ENCODE measurements around the gene YTHDC1. TPM values are rescaled to one million over a fixed set of nuclear protein-coding genes. Genes with fewer than 3 reads are reported as not detected.

The YTHDC1 gene
- total and polyA plus RNA-seq, 3 experiments from 2014 or later = 42.2 to 86.5 (median 85.2) TPM

- H3K27me3 Mint-ChIP-seq = no peaks in the 10 kb centered on the region
- peaks cover 4 to 63% (median 15%) of the 10 kb centered on the region in 3 donors for H3K36me3 Mint-ChIP-seq
- peak overlapping the region in 7 of 8 donors; percentile 8 to 88 (median 55) for H3K27ac Mint-ChIP-seq
- Histone ChIP-seq H3K27ac (ENCODE audit: low read depth, low read length) (no peak overlapping the region), H3K4me1 (ENCODE audit: insufficient read depth, low read length) (peaks cover 37% of the 10 kb centered on the region), H3K36me3 (ENCODE audit: insufficient read depth, low read length) (peaks cover 24% of the 10 kb centered on the region), H3K27me3 (ENCODE audit: insufficient read depth, low read length, poor library complexity, severe bottlenecking) (no peaks in the 10 kb centered on the region), H3K9me3 (ENCODE audit: low read length) (no peaks in the 10 kb centered on the region), H3K4me3 (ENCODE audit: low read length) (no peak overlapping the region)
- ChIA-PET POLR2A (no interaction called here), CTCF (interaction anchor here (1.1 kb wide), 1 partner anchor 38 kb away, joined by 4 read pairs; no protein-coding TSS in a partner anchor)
- H3K9me3 Mint-ChIP-seq = no peaks in the 10 kb centered on the region
- peaks cover 71 to 97% (median 96%) of the 10 kb centered on the region in 3 donors for H3K4me1 Mint-ChIP-seq
- DNase-seq = no peak
- H3K4me3 Mint-ChIP-seq = no peak overlapping the region
Measured at GRCh38 chr4:68337522-68337921, 12.4 kb downstream of the YTHDC1 start.

- Histone ChIP-seq H3K9me3 (ENCODE audit: low read length) (no peaks in the 10 kb centered on the region), H3K4me1 (ENCODE audit: insufficient read depth, low read length) (peaks cover 32% of the 10 kb centered on the region), H3K36me3 (ENCODE audit: insufficient read depth, low read length) (peaks cover 29% of the 10 kb centered on the region), H3K27me3 (ENCODE audit: insufficient read depth, low read length, poor library complexity, severe bottlenecking) (no peaks in the 10 kb centered on the region), H3K4me3 (ENCODE audit: low read length) (no peak overlapping the region), H3K27ac (ENCODE audit: low read depth, low read length) (no peak overlapping the region)
- Mint-ChIP-seq H3K4me3 (peak overlapping the region in 2 of 7 donors; percentile 6 to 34), H3K36me3 (peaks cover 4 to 65% (median 17%) of the 10 kb centered on the region in 3 donors), H3K4me1 (peaks cover 73 to 97% (median 93%) of the 10 kb centered on the region in 3 donors), H3K27me3 (no peaks in the 10 kb centered on the region), H3K9me3 (no peaks in the 10 kb centered on the region), H3K27ac (peak overlapping the region in 7 of 8 donors; percentile 2 to 88 (median 13))
- DNase-seq = no peak
- ChIA-PET CTCF (no interaction called here), POLR2A (no interaction called here)
Measured at GRCh38 chr4:68337004-68337403, 12.9 kb downstream of the YTHDC1 start.

GRCh38 chr4:68336530-68336929, 13.4 kb downstream of the YTHDC1 start:
- no peak overlapping the region for H3K4me3 Mint-ChIP-seq
- H3K4me1 Mint-ChIP-seq = peaks cover 68 to 95% (median 88%) of the 10 kb centered on the region in 3 donors
- H3K36me3 ChIP-seq (ENCODE audit: insufficient read depth, low read length) = peaks cover 34% of the 10 kb centered on the region
- ChIA-PET POLR2A (no interaction called here), CTCF (no interaction called here)
- H3K27ac Mint-ChIP-seq = peak overlapping the region in 6 of 8 donors; percentile 31 to 88 (median 60)
- DNase-seq = no peak
- no peaks in the 10 kb centered on the region for H3K27me3 Mint-ChIP-seq
- peaks cover 4 to 68% (median 19%) of the 10 kb centered on the region in 3 donors for H3K36me3 Mint-ChIP-seq
- no peak overlapping the region for H3K4me3 ChIP-seq (ENCODE audit: low read length)
- no peak overlapping the region for H3K27ac ChIP-seq (ENCODE audit: low read depth, low read length)
- H3K27me3 ChIP-seq (ENCODE audit: insufficient read depth, low read length, poor library complexity, severe bottlenecking) = no peaks in the 10 kb centered on the region
- H3K4me1 ChIP-seq (ENCODE audit: insufficient read depth, low read length) = peaks cover 27% of the 10 kb centered on the region
- H3K9me3 ChIP-seq (ENCODE audit: low read length) = no peaks in the 10 kb centered on the region
- H3K9me3 Mint-ChIP-seq = no peaks in the 10 kb centered on the region

- POLR2A ChIA-PET = no interaction called here
- H3K27me3 ChIP-seq (ENCODE audit: insufficient read depth, low read length, poor library complexity, severe bottlenecking) = no peaks in the 10 kb centered on the region
- no peaks in the 10 kb centered on the region for H3K9me3 ChIP-seq (ENCODE audit: low read length)
- no peaks in the 10 kb centered on the region for H3K4me1 ChIP-seq (ENCODE audit: insufficient read depth, low read length)
- H3K27ac ChIP-seq (ENCODE audit: low read depth, low read length) = no peak overlapping the region
- DNase-seq = no peak
- H3K36me3 ChIP-seq (ENCODE audit: insufficient read depth, low read length) = peaks cover 59% of the 10 kb centered on the region
- no peak overlapping the region for H3K4me3 Mint-ChIP-seq
- peaks cover 0 to 88% (median 18%) of the 10 kb centered on the region in 3 donors for H3K36me3 Mint-ChIP-seq
- H3K4me3 ChIP-seq (ENCODE audit: low read length) = no peak overlapping the region
- H3K27me3 Mint-ChIP-seq = no peaks in the 10 kb centered on the region
- CTCF ChIA-PET = interaction anchor here (1.6 kb wide), 1 partner anchor 50 kb away, joined by 4 read pairs; no protein-coding TSS in a partner anchor
- no peaks in the 10 kb centered on the region for H3K9me3 Mint-ChIP-seq
- peak overlapping the region in 4 of 8 donors; percentile 23 to 50 (median 39) for H3K27ac Mint-ChIP-seq
- peaks cover 4 to 19% (median 7%) of the 10 kb centered on the region in 3 donors for H3K4me1 Mint-ChIP-seq
Measured at GRCh38 chr4:68326141-68326540, 23.7 kb downstream of the YTHDC1 start.

DNA sequence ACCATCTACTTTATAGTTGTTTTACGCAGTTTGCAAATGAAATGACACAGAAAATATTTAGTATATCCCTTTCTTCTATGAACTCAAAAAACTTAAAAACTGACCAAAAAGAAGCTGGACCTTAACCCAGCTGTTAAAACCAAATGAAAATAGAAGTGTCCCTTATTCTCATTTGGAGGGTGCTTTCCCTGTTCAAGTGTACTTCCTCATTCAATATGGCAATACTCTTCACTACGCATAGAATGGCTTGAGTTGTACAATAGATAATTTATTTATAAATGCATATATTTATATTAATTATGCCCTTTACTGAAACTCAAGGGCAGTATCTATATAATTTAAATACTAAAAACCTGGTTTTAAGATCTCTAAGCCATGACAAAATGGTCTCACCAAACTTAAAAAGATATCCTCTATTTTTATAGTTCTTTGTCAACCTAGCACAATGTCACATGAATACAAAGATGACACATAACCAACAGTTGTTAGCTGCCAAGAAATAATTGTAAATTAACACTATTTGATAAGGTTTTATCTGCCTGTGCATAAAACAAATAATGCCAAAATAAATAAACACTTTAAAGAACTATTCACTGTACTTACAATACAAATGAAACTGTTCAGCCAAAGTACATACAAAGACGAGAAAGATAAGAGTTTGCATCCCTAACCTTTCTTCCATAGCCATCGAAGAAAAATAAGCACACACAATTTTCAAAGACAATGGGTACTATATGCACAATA, 25.2 kb downstream of the YTHDC1 start:
- H3K27ac Mint-ChIP-seq = peak overlapping the region in 3 of 8 donors; percentile 6 to 24 (median 18)

GRCh38 chr4:68319040-68319439, 30.9 kb downstream of the YTHDC1 start:
- Mint-ChIP-seq H3K27me3 (no peaks in the 10 kb centered on the region), H3K27ac (peak overlapping the region; percentile 5 to 93 (median 52)), H3K4me1 (peaks cover 11 to 23% (median 16%) of the 10 kb centered on the region in 3 donors), H3K36me3 (peaks cover 6 to 92% (median 18%) of the 10 kb centered on the region in 3 donors), H3K4me3 (peak overlapping the region in 3 of 7 donors; percentile 2 to 6 (median 2)), H3K9me3 (no peaks in the 10 kb centered on the region)
- Histone ChIP-seq H3K4me3 (ENCODE audit: low read length) (no peak overlapping the region), H3K9me3 (ENCODE audit: low read length) (no peaks in the 10 kb centered on the region), H3K36me3 (ENCODE audit: insufficient read depth, low read length) (peaks cover 65% of the 10 kb centered on the region), H3K27ac (ENCODE audit: low read depth, low read length) (no peak overlapping the region), H3K27me3 (ENCODE audit: insufficient read depth, low read length, poor library complexity, severe bottlenecking) (no peaks in the 10 kb centered on the region), H3K4me1 (ENCODE audit: insufficient read depth, low read length) (no peaks in the 10 kb centered on the region)
- DNase-seq = no peak
- POLR2A ChIA-PET = no interaction called here
- CTCF ChIA-PET = no interaction called here

More for the DNA sequence above, 25.2 kb downstream of the YTHDC1 start:
- Mint-ChIP-seq H3K36me3 (peaks cover 0 to 85% (median 19%) of the 10 kb centered on the region in 3 donors), H3K4me1 (peaks cover 9 to 25% (median 11%) of the 10 kb centered on the region in 3 donors), H3K9me3 (no peaks in the 10 kb centered on the region), H3K4me3 (no peak overlapping the region), H3K27me3 (no peaks in the 10 kb centered on the region)
- POLR2A ChIA-PET = no interaction called here
- Histone ChIP-seq H3K9me3 (ENCODE audit: low read length) (no peaks in the 10 kb centered on the region), H3K27ac (ENCODE audit: low read depth, low read length) (no peak overlapping the region), H3K36me3 (ENCODE audit: insufficient read depth, low read length) (peaks cover 48% of the 10 kb centered on the region), H3K4me1 (ENCODE audit: insufficient read depth, low read length) (no peaks in the 10 kb centered on the region), H3K4me3 (ENCODE audit: low read length) (no peak overlapping the region), H3K27me3 (ENCODE audit: insufficient read depth, low read length, poor library complexity, severe bottlenecking) (no peaks in the 10 kb centered on the region)
- CTCF ChIA-PET = interaction anchor here (0.8 kb wide), 1 partner anchor 51 kb away, joined by 3 read pairs; no protein-coding TSS in a partner anchor
- DNase-seq = no peak

DNA sequence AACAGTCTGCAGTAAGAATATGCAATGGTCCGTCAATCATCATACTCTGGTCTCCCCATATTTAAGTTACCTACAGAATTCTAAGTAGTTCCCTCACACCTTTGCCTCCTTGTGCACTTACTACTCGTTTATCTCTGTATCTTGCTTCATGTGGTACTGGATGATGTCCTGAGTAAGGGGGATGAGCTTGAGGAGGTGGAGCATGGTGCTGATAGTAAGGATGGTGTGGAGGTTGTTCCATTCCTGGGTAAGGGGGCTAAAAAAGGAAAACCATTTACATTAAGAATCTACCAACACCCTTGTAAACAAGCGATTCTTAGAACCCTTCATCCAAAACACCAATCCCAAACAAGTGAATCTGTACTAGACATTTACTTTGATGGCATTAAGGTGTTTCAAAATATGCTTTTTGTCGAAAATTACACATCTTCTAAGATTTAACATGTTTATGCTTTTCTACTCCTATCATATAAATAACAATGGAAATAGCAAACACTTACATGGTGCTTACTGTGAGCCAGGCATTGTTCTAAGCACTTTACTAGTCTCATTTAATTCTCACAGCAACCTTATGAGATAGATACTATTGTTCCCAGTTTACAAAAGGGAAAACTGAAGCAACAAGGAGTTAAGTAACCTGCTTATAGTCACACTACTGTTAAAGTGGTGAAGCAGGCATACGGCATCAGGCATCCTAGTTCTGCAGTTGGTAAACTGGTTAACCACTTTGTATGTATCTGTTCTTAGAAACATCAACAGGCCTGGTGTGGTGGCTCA, 33.5 kb downstream of the YTHDC1 start:
- H3K9me3 Mint-ChIP-seq = no peaks in the 10 kb centered on the region
- no peak overlapping the region for H3K4me3 Mint-ChIP-seq
- H3K27me3 ChIP-seq (ENCODE audit: insufficient read depth, low read length, poor library complexity, severe bottlenecking) = no peaks in the 10 kb centered on the region
- H3K27me3 Mint-ChIP-seq = no peaks in the 10 kb centered on the region
- H3K4me3 ChIP-seq (ENCODE audit: low read length) = no peak overlapping the region
- H3K9me3 ChIP-seq (ENCODE audit: low read length) = no peaks in the 10 kb centered on the region
- ChIA-PET CTCF (no interaction called here), POLR2A (no interaction called here)
- H3K36me3 ChIP-seq (ENCODE audit: insufficient read depth, low read length) = peaks cover 50% of the 10 kb centered on the region
- H3K27ac Mint-ChIP-seq = peak overlapping the region in 5 of 8 donors; percentile 28 to 83 (median 60)
- DNase-seq = no peak
- H3K4me1 ChIP-seq (ENCODE audit: insufficient read depth, low read length) = no peaks in the 10 kb centered on the region
- peaks cover 10 to 88% (median 21%) of the 10 kb centered on the region in 3 donors for H3K36me3 Mint-ChIP-seq
- H3K27ac ChIP-seq (ENCODE audit: low read depth, low read length) = no peak overlapping the region
- peaks cover 11 to 18% (median 16%) of the 10 kb centered on the region in 3 donors for H3K4me1 Mint-ChIP-seq
